ENCODE results near the gene SMIM36.
A peak's percentile ranks its signal among the peaks of the same experiment; 100 is the strongest.
"Not testable (repeated sequence)": the region's sequence is repeated elsewhere in the genome, so short reads cannot be mapped to it uniquely, and the experiment has no call there.

SMIM36 gene

DNA sequence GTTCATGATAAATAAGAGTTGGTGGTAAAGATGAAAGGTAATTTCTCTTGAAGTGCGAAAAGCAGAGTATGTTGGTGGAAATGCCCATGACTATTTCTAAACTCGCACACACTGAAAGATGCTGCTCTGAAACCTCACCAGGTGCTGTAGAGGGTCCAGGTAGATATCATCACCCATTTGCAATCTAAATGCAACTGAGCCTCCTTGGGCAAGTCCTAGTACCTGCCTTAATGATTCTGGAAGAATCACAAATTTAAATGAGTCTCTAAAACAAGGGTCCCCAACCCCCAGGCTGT, 83.7 kb downstream of the SMIM36 start:
- Histone ChIP-seq H3K4me1 (ENCODE audit: insufficient read depth, low read length) (no peaks in the 10 kb centered on the region), H3K27ac (ENCODE audit: low read depth, low read length) (no peak overlapping the region), H3K27me3 (ENCODE audit: control insufficient read depth in 1 of 2, insufficient read depth in 2 of 2, low read length in 2 of 2) (no peaks in the 10 kb centered on the region), H3K4me3 (ENCODE audit: low read depth in 1 of 2, low read length in 2 of 2) (no peak overlapping the region), H3K9me3 (ENCODE audit: low read length) (no peaks in the 10 kb centered on the region), H3K9ac (ENCODE audit: low read length) (no peak overlapping the region), H3K36me3 (ENCODE audit: insufficient read depth, low read length) (no peaks in the 10 kb centered on the region)

DNA sequence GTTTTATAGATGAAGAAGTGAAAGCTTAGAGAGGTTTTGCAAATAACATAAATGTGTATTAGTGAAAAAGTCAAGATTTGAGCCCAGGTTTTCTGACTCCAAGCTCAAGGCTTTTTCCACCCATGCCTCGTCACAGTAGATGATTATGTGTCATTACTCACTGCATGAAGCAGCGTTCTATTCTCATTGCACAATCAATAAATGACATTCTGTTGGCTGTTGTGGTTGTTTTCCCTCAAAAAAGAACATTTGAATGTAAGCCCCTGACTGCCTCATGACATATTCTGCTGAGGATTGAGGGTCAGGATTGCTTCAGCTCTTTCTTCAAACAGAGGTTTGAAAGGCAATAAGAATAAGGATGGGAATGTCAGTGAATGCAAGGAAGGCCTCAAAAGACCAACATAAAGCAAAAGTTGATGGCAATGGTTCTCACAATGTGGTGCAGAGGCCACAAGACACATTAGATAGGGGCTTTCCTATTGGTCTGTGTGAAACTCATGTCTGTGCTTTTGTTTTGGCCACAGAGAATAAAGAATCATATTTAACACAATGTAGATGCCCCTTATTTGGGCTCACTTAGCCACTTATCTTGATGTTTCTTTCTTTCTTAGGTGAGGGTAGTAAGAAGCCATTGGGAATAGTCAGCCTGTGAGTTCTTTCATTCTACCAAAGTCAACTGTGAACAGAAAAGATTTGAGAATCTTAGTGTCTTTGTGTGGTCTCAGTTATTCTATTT, 84.2 kb downstream of the SMIM36 start:
- Histone ChIP-seq H3K4me1 (ENCODE audit: insufficient read depth, low read length) (no peaks in the 10 kb centered on the region), H3K4me3 (ENCODE audit: low read depth in 1 of 2, low read length in 2 of 2) (no peak overlapping the region), H3K9ac (ENCODE audit: low read length) (no peak overlapping the region), H3K36me3 (ENCODE audit: insufficient read depth, low read length) (no peaks in the 10 kb centered on the region), H3K27ac (ENCODE audit: low read depth, low read length) (no peak overlapping the region), H3K27me3 (ENCODE audit: control insufficient read depth in 1 of 2, insufficient read depth in 2 of 2, low read length in 2 of 2) (no peaks in the 10 kb centered on the region), H3K9me3 (ENCODE audit: low read length) (no peaks in the 10 kb centered on the region)

DNA sequence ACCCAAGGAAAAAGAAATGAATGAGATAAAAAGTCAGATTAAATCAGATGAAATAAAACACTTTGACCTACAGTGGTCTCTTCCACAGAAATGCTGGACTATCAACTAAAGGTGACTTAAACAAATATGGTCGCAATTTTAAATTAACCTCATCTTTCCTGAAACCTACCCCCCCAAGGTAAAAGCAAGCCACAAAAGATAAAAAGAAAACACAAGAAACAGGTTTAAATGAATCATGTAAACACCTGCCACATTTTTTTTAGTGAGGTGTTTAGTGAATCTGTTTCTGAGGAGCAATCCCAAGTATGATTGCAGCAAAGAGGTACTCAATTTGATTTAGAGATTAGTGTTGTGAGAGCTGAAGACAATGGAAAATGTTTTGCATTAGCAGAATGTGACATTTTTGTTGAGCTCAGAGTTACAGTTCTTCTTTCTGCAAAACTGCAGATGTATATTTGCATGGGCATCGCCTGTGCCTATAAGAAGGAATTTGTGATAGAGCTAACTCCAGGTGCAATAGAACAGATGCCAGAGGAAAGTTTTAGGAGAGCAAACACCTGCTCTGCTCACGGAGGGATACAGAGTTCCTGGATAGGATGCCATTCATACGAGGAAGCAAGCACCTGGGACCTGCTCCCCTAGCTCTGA, 86.2 kb downstream of the SMIM36 start:
- no peak overlapping the region for H3K4me3 ChIP-seq (ENCODE audit: low read depth in 1 of 2, low read length in 2 of 2)

DNA sequence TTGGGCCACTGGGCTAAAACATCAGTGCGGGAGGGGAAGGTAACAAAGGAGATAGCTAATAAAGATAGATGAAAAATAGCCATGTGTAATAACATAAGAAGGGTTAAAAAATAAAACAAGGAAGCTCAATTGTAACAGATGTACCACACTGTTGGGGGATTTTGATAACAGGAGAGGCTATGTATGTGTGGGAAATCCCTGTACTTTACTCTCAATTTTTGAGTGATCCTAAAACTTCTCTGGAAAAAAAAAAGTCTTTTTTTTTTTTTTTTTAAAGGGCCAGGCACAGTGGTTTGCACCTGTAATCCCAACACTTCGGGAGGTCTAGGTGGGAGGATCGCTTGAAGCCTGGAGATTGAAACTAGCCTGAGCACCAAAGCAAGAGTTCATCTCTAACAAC, 87.7 kb downstream of the SMIM36 start:
- no peaks in the 10 kb centered on the region for H3K27me3 ChIP-seq (ENCODE audit: control insufficient read depth in 1 of 2, insufficient read depth in 2 of 2, low read length in 2 of 2)
- no peak overlapping the region for H3K27ac ChIP-seq (ENCODE audit: low read depth, low read length)
- H3K4me3 ChIP-seq (ENCODE audit: low read depth in 1 of 2, low read length in 2 of 2): no peak overlapping the region
- no peaks in the 10 kb centered on the region for H3K9me3 ChIP-seq (ENCODE audit: low read length)
- peaks cover 19% of the 10 kb centered on the region for H3K4me1 ChIP-seq (ENCODE audit: insufficient read depth, low read length)
- no peaks in the 10 kb centered on the region for H3K36me3 ChIP-seq (ENCODE audit: insufficient read depth, low read length)
- no peak overlapping the region for H3K9ac ChIP-seq (ENCODE audit: low read length)

More for the DNA sequence above, 86.2 kb downstream of the SMIM36 start:
- H3K9me3 ChIP-seq (ENCODE audit: low read length): no peaks in the 10 kb centered on the region
- H3K36me3 ChIP-seq (ENCODE audit: insufficient read depth, low read length): no peaks in the 10 kb centered on the region
- no peaks in the 10 kb centered on the region for H3K27me3 ChIP-seq (ENCODE audit: control insufficient read depth in 1 of 2, insufficient read depth in 2 of 2, low read length in 2 of 2)
- no peak overlapping the region for H3K27ac ChIP-seq (ENCODE audit: low read depth, low read length)
- H3K9ac ChIP-seq (ENCODE audit: low read length): no peak overlapping the region
- peaks cover 5% of the 10 kb centered on the region for H3K4me1 ChIP-seq (ENCODE audit: insufficient read depth, low read length)

DNA sequence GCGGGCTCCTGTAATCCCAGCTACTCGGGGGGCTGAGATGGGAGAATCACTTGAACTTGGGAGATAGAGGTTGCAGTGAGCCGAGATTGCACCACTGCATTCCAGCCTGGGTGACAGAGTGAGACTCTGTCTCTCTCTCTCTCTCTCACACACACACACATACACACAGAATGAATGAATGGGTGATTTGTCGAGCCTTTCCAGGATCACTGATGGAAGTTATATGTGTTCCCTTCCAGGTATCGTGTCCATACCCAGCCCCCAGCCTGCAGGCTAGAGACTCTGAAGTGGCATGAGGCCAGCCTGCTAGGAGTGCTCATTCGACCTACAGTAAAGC, 88.5 kb downstream of the SMIM36 start:
- not testable (repeated sequence) for H3K36me3 ChIP-seq (ENCODE audit: insufficient read depth, low read length); H3K27ac ChIP-seq (ENCODE audit: low read depth, low read length); H3K27me3 ChIP-seq (ENCODE audit: control insufficient read depth in 1 of 2, insufficient read depth in 2 of 2, low read length in 2 of 2); H3K4me3 ChIP-seq (ENCODE audit: low read depth in 1 of 2, low read length in 2 of 2); H3K9me3 ChIP-seq (ENCODE audit: low read length); H3K9ac ChIP-seq (ENCODE audit: low read length)
- peaks cover 19% of the 10 kb centered on the region for H3K4me1 ChIP-seq (ENCODE audit: insufficient read depth, low read length)

DNA sequence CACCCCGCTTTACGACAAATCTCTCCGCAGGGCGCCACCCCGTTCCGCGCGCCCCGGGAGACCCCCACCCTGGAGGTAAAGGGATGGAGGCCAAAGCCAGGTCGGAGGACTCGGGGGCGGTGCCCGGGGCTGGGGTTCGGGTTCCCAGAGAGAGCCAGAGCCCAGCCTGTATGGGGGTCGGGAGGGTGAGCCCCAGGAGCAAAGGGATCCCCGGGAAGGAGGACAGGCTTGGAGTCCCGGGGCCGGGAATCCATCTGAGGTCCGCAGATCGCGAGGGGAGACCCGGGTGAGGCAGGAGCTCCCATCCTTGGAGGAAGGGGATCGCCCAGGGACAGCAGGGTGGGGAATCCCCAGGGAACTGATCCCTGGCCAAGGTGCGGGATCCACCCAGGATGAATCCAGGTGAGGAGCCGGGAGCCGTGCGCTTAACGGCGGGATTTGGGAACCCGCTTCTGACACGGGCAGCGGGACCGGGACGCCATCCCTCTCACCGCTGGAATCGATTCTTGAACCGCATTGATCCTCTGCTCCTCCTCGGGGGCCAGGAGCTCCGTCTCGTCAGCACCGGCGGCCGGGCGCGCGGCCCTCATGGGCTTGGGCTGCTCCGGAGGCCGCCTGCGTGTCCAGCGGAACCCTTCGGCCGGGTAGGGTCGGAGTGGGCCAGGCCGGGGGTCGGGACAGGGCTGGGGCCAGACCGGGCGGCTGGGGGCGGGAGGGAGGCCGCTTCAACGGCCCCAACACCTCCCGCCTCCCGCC, 89.9 kb downstream of the SMIM36 start, which contains the start of gene MMD:
TSS of gene MMD (minus strand) at position 657 of the 756 bp plus-strand sequence. CDS start at position 517, 140 bp downstream.
- Histone ChIP-seq H3K4me1 (ENCODE audit: insufficient read depth, low read length) (peaks cover 33% of the 10 kb centered on the region), H3K9ac (ENCODE audit: low read length) (peak within 1 kb of the TSS; percentile 88), H3K4me3 (ENCODE audit: low read depth in 1 of 2, low read length in 2 of 2) (peak within 1 kb of the TSS; percentile 94 to 98), H3K36me3 (ENCODE audit: insufficient read depth, low read length) (no peaks in the 10 kb centered on the region), H3K9me3 (ENCODE audit: low read length) (no peaks in the 10 kb centered on the region), H3K27me3 (ENCODE audit: control insufficient read depth in 1 of 2, insufficient read depth in 2 of 2, low read length in 2 of 2) (no peaks in the 10 kb centered on the region), H3K27ac (ENCODE audit: low read depth, low read length) (peak within 1 kb of the TSS; percentile 93)

DNA sequence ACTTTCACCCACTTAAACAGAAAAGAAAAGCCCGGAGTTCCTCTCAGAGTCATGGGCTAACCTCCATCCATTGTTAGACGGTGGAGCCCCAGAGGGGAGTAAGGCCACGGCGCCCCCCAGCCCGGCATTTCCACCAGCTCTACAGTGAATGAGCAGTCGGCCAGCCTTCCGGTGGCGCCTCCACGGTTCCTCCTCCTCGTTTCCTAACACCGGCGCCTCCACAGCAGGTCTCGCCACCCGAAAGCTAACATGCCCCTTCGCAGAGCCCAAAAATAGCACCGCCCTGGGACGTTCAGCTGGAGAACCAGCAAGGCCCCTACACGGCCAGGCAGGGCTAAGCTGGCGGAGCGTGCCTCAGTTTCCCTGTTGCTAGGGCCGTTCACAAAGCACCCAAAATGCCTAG, 90.5 kb downstream of the SMIM36 start:
- Histone ChIP-seq H3K4me1 (ENCODE audit: insufficient read depth, low read length) (peaks cover 39% of the 10 kb centered on the region), H3K27ac (ENCODE audit: low read depth, low read length) (peak overlapping the region; percentile 93), H3K27me3 (ENCODE audit: control insufficient read depth in 1 of 2, insufficient read depth in 2 of 2, low read length in 2 of 2) (no peaks in the 10 kb centered on the region), H3K4me3 (ENCODE audit: low read depth in 1 of 2, low read length in 2 of 2) (peak overlapping the region; percentile 94 to 98), H3K9ac (ENCODE audit: low read length) (peak overlapping the region; percentile 88), H3K36me3 (ENCODE audit: insufficient read depth, low read length) (no peaks in the 10 kb centered on the region), H3K9me3 (ENCODE audit: low read length) (no peaks in the 10 kb centered on the region)

DNA sequence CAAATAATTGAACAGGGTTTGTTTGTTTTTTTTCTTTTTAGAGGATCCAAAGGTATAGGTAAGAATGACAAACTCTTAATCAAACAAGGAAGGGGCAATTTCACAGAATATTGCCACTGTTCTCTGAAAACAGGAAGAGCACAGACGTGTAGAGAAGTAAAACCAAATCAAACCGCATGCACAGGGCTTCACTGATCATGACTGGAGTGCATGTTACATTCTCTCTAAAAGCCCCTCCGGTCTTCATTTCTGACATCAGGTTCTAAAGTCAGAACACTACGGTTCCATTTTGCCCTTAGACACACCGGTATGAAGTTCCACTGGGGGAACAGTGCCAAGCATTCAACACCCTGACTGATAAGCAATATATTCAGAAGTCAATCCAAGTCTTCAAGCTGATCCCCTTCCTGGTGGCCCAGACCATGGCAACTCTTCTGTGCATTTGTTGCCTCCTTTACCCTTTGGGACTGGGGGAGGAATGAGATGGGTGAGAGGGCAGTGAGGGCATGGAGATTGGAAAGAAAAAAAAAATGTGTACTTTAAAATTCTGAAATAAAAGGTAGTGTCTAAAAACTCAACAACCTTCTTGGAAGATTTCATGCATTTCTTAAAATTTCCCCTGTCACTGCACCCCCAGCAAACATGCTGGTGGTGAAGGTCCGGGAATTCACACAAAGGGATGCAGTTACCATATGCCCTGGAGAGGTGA, 91.0 kb downstream of the SMIM36 start:
- Histone ChIP-seq H3K27ac (ENCODE audit: low read depth, low read length) (peak overlapping the region; percentile 93), H3K9me3 (ENCODE audit: low read length) (no peaks in the 10 kb centered on the region), H3K4me1 (ENCODE audit: insufficient read depth, low read length) (peaks cover 42% of the 10 kb centered on the region), H3K9ac (ENCODE audit: low read length) (peak overlapping the region; percentile 88), H3K27me3 (ENCODE audit: control insufficient read depth in 1 of 2, insufficient read depth in 2 of 2, low read length in 2 of 2) (no peaks in the 10 kb centered on the region), H3K4me3 (ENCODE audit: low read depth in 1 of 2, low read length in 2 of 2) (peak overlapping the region; percentile 94 to 98), H3K36me3 (ENCODE audit: insufficient read depth, low read length) (no peaks in the 10 kb centered on the region)

DNA sequence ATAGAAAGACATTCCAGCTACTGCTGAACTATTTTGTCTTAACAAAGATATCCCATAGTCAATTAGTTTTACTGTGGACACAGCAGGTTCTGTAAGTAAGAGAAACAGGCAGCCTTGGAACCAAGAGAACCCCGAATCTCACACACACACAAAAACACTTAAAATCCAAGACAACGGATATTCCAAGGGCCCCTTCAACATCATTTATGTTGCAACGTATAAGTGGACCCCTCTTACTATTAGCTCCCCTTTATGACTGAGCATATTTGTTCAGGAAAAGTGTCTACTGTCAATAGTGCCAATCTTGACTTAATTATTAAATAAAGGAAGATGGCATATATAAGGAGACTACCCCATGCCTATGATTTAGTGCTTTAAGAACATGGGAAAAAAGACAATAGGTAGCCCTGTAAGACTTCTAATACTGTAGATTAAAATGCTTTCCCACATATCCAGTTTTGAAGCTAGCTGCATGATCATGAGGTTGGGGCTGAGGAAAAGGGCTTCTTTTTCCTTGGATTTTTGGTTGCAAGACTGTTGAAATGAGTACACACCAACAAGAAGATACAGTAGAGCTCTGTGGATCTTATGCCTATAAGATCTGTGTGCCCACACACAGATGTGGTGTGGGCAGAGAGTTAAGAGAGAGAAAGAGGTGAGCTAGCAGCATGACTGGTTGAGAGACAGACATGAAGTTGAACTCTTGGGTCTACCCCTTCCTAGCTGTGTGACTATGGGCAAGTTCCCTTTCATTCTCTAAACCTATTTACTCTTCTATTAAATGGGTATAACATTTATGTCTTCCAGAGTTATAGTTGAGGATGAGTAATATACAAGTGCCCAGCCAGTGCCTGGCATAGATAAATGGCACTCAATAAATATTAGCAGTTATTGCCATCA, 92.6 kb downstream of the SMIM36 start:
- Histone ChIP-seq H3K27ac (ENCODE audit: low read depth, low read length) (peak overlapping the region; percentile 12), H3K9ac (ENCODE audit: low read length) (no peak overlapping the region), H3K9me3 (ENCODE audit: low read length) (no peaks in the 10 kb centered on the region), H3K36me3 (ENCODE audit: insufficient read depth, low read length) (peaks cover 5% of the 10 kb centered on the region), H3K4me3 (ENCODE audit: low read depth in 1 of 2, low read length in 2 of 2) (no peak overlapping the region), H3K27me3 (ENCODE audit: control insufficient read depth in 1 of 2, insufficient read depth in 2 of 2, low read length in 2 of 2) (no peaks in the 10 kb centered on the region), H3K4me1 (ENCODE audit: insufficient read depth, low read length) (peaks cover 45% of the 10 kb centered on the region)

DNA sequence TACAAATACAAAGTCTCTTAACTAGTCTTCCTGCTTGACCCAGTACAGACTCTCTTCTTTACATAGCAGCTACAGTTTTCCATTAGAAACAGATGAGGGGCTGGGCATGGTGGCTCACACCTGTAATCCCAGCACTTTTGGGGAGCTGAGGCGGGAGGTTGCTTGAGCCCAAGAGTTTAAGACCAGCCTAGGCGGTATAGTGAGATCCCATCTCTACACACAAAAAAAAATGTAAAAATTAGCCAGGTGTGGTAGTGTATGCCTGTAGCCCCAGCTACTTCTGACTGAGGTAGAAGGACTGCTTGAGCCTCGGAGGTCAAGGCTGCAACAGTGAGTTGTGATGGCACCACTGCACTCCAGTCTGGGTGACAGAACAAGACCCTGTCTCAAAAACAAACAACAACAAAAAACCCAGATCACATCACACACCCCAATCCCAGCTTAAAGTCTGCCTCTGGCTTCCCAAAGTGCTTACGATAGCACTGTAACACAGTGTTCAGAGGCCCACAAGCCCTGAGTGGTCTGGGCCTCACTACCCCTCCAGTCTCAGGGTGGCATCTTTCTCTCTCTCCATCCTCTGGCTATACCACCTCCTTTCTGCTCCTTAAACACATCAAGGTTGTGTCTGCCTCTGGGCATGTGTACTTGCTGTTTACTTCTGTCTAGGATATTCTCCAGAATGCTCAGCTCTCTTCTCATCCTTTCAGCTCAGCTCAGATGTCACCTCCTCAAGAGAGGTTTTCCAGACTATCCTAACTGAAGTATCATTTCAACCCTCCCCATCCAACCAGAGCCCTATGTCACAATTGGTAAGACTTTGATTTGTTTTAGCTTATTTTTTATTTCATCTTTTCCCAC, 93.6 kb downstream of the SMIM36 start:
- Histone ChIP-seq H3K4me1 (ENCODE audit: insufficient read depth, low read length) (peaks cover 45% of the 10 kb centered on the region), H3K9ac (ENCODE audit: low read length) (no peak overlapping the region), H3K27me3 (ENCODE audit: control insufficient read depth in 1 of 2, insufficient read depth in 2 of 2, low read length in 2 of 2) (no peaks in the 10 kb centered on the region), H3K4me3 (ENCODE audit: low read depth in 1 of 2, low read length in 2 of 2) (no peak overlapping the region), H3K9me3 (ENCODE audit: low read length) (no peaks in the 10 kb centered on the region), H3K27ac (ENCODE audit: low read depth, low read length) (no peak overlapping the region), H3K36me3 (ENCODE audit: insufficient read depth, low read length) (peaks cover 8% of the 10 kb centered on the region)
